MCF 10A (cell line): Measurements from ENCODE around the gene ARL14. TPM values are rescaled to one million over a fixed set of nuclear protein-coding genes. Genes with fewer than 3 reads are reported as not detected.

Experiments used
- BruUV-seq: library from RNA; stranded (reverse); fragments of 400-500 nt; replicated peaks from 2 replicates; lab custom pipeline; 2021; lab: Mats Ljungman, UMichigan
- CTCF ChIA-PET: fragments of 300-600 bp; sonication (Branson Sonifier 250); formaldehyde crosslinking; extraction: SDS; loops from one replicate; lab custom pipeline; 2021; ENCODE audit warnings: antibody characterized with exemption, inconsistent platforms; lab: Yijun Ruan, JAX
- POLR2A ChIA-PET: fragments of 300-600, 350-650 bp; sonication (Branson Sonifier 250); formaldehyde crosslinking; extraction: SDS; loops from one replicate; lab custom pipeline; 2020; ENCODE audit warnings: antibody characterized with exemption, inconsistent platforms; lab: Yijun Ruan, JAX
- DNase-seq: peaks from one replicate; pipeline ENCODE4 v3.0.0-alpha.2; 2018; ENCODE audit not compliant: unreplicated experiment
- H3K27ac Mint-ChIP-seq: one replicate; pipeline ENCODE4 v1.8.0; 2022; ENCODE audit warnings: mild to moderate bottlenecking, low read depth, mixed read lengths; ENCODE audit not compliant: unreplicated experiment
- H3K27me3 Mint-ChIP-seq: one replicate; pipeline ENCODE4 v1.8.0; 2022; ENCODE audit warnings: mixed read lengths; ENCODE audit not compliant: insufficient read depth, unreplicated experiment
- H3K36me3 Mint-ChIP-seq: one replicate; pipeline ENCODE4 v1.8.0; 2022; ENCODE audit warnings: mild to moderate bottlenecking, moderate library complexity, mixed read lengths; ENCODE audit not compliant: insufficient read depth, unreplicated experiment
- H3K4me1 Mint-ChIP-seq: one replicate; pipeline ENCODE4 v1.8.0; 2022; ENCODE audit warnings: mixed read lengths; ENCODE audit not compliant: insufficient read depth, unreplicated experiment
- H3K4me3 Mint-ChIP-seq: one replicate; pipeline ENCODE4 v1.8.0; 2022; ENCODE audit warnings: mild to moderate bottlenecking, moderate library complexity, mixed read lengths; ENCODE audit not compliant: unreplicated experiment
- H3K9me3 Mint-ChIP-seq: one replicate; pipeline ENCODE4 v1.8.0; 2022; ENCODE audit warnings: mixed read lengths; ENCODE audit not compliant: unreplicated experiment
- CTCF ChIP-seq: fragments of 200-600 bp; IDR thresholded peaks from one replicate; pipeline ENCODE4 v1.8.0; 2022; ENCODE audit warnings: antibody characterized with exemption, mild to moderate bottlenecking; ENCODE audit not compliant: unreplicated experiment
- intact Hi-C: fragments of 100-400 bp; cut with micrococcal nuclease; formaldehyde crosslinking; loops from 2 replicates; pipeline ENCODE4 v1.14.1; 2022
- total RNA-seq: library from RNA; stranded (reverse); gene quantifications from 2 replicates; pipeline ENCODE4 v1.2.3, GENCODE V29; 2022

The ARL14 gene
- total RNA-seq, 1 experiment from 2014 or later, result 0.72 TPM

GRCh38 chr3:160665784-160666526 lies 11.0 kb upstream of the ARL14 start:
- intact Hi-C loops, result no loop called here
- Mint-ChIP-seq H3K36me3 (no peaks in the 10 kb centered on the region), H3K4me1 (peaks cover 29% of the 10 kb centered on the region), H3K27me3 (no peaks in the 10 kb centered on the region), H3K9me3 (no peaks in the 10 kb centered on the region), H3K27ac (no peak overlapping the region), H3K4me3 (no peak overlapping the region)
- no TSS peak for BruUV-seq
- TF ChIP-seq CTCF, result no peak
- POLR2A ChIA-PET, result interaction anchor here (1.3 kb wide), 1 partner anchor 99 kb away, joined by 3 read pairs; no protein-coding TSS in a partner anchor
- CTCF ChIA-PET, result interaction anchor here (0.6 kb wide), 1 partner anchor 913 kb away, joined by 4 read pairs; no protein-coding TSS in a partner anchor
- DNase-seq, result peak; percentile 89

- H3K27me3 Mint-ChIP-seq, result no peaks in the 10 kb centered on the region
- no peak overlapping the region for H3K4me3 Mint-ChIP-seq
- no peaks in the 10 kb centered on the region for H3K9me3 Mint-ChIP-seq
- CTCF ChIA-PET, result interaction anchor here (0.6 to 1.3 kb wide), 2 partner anchors 15 to 20 kb away, joined by 3 to 4 read pairs; no protein-coding TSS in a partner anchor
- no TSS peak for BruUV-seq
- TF ChIP-seq CTCF, result no peak
- POLR2A ChIA-PET, result interaction anchor here (0.6 to 1.6 kb wide), 4 partner anchors 8 to 98 kb away, joined by 3 to 5 read pairs (median 4); no protein-coding TSS in a partner anchor
- no peaks in the 10 kb centered on the region for H3K36me3 Mint-ChIP-seq
- peak; percentile 86 for DNase-seq
- intact Hi-C loops, result no loop called here
- no peak overlapping the region for H3K27ac Mint-ChIP-seq
- H3K4me1 Mint-ChIP-seq, result peaks cover 29% of the 10 kb centered on the region
These were observed 9.5 kb upstream of the ARL14 start for GRCh38 chr3:160667452-160667851.

- Mint-ChIP-seq H3K4me3 (no peak overlapping the region), H3K27ac (no peak overlapping the region), H3K27me3 (no peaks in the 10 kb centered on the region), H3K4me1 (peaks cover 29% of the 10 kb centered on the region), H3K9me3 (no peaks in the 10 kb centered on the region), H3K36me3 (no peaks in the 10 kb centered on the region)
- no peak for TF ChIP-seq CTCF
- CTCF ChIA-PET, result interaction anchor here (0.6 to 1.3 kb wide), 3 partner anchors 19 to 1118 kb away, joined by 3 to 4 read pairs (median 4); no protein-coding TSS in a partner anchor
- no TSS peak for BruUV-seq
- DNase-seq, result no peak
- POLR2A ChIA-PET, result interaction anchor here (0.6 to 1.6 kb wide), 3 partner anchors 11 to 99 kb away, joined by 3 read pairs; no protein-coding TSS in a partner anchor
- intact Hi-C loops, result no loop called here
These were observed 8.5 kb upstream of the ARL14 start for GRCh38 chr3:160668454-160668853.

- Mint-ChIP-seq H3K36me3 (peaks cover 6% of the 10 kb centered on the region), H3K9me3 (peaks cover 6% of the 10 kb centered on the region), H3K4me1 (peaks cover 30% of the 10 kb centered on the region), H3K4me3 (no peak overlapping the region), H3K27me3 (no peaks in the 10 kb centered on the region), H3K27ac (no peak overlapping the region)
- TF ChIP-seq CTCF, result no peak
- DNase-seq, result no peak
- CTCF ChIA-PET, result no interaction called here
- POLR2A ChIA-PET, result no interaction called here
- BruUV-seq, result no TSS peak
- intact Hi-C loops, result loop anchor here (10.0 kb wide), 1 partner anchor 84 kb away; the partner anchor contains the start of gene PPM1L
These were observed 5.7 kb upstream of the ARL14 start for GRCh38 chr3:160671231-160671630.
